ENCODE data around the gene MDP1. TPM values are rescaled to one million over a fixed set of nuclear protein-coding genes. Genes with fewer than 3 reads are reported as not detected.

The MDP1 gene
- total RNA-seq, 1 experiment from 2014 or later: 18.8 TPM

DNA sequence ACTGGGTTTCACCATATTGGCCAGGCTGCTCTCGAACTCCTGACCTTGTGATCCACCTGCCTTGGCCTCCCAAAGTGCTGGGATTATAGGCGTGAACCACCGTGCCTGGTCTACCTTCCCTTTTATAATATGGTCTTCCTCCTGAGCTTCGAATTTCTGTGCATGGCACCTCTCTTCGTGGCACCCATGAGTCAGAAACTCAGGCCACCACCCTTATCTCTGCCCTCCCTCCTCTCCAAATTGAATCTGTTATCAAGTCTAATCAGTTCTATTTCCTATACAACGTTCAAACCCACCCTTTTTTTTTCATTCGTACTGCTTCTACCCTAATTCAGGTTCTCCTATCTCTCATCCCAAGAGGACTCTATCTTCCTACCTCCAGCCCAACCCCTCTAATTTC lies 31.6 kb upstream of the MDP1 start:
- H3K36me3 Mint-ChIP-seq (ENCODE audit: insufficient read depth in 1 of 3, low read depth in 3 of 3): no peaks in the 10 kb centered on the region; a peak in 1 of 7 replicates
- H3K4me2 ChIP-seq (ENCODE audit: insufficient read depth, insufficient read length, low read length): no peak overlapping the region

More for the DNA sequence above, 31.6 kb upstream of the MDP1 start:
- Histone ChIP-seq H3K9ac (ENCODE audit: extremely low read depth, insufficient read length, low read length) (no peak overlapping the region), H2BK120ac (ENCODE audit: low read depth, low read length, poor library complexity, severe bottlenecking) (no peak overlapping the region), H3K56ac (ENCODE audit: insufficient read length, low read depth, low read length) (no peak overlapping the region), H3K79me1 (ENCODE audit: insufficient read depth, low read depth, low read length, poor library complexity, severe bottlenecking) (no peaks in the 10 kb centered on the region), H3T11ph (ENCODE audit: low read length) (no peak overlapping the region), H2AFZ (ENCODE audit: low read length) (no peak overlapping the region), H2BK5ac (ENCODE audit: insufficient read length, low read length) (no peak overlapping the region), H3K18ac (ENCODE audit: insufficient read length, low read depth, low read length) (no peak overlapping the region), H3K4ac (ENCODE audit: low read depth, low read length) (no peak overlapping the region), H2AK5ac (ENCODE audit: insufficient read length, low read length) (no peak overlapping the region), H4K8ac (replicated peaks; ENCODE audit: insufficient read length, low read depth, low read length) (no peak overlapping the region), H4K91ac (ENCODE audit: insufficient read length, low read depth, low read length) (no peak overlapping the region), H3K27me3 (ENCODE audit: insufficient read depth, low read length) (no peaks in the 10 kb centered on the region), H3K14ac (ENCODE audit: insufficient read depth, low read length) (no peak overlapping the region), H3K23me2 (ENCODE audit: insufficient read length, low read depth, low read length, poor library complexity, severe bottlenecking) (no peaks in the 10 kb centered on the region), H3K27ac (ENCODE audit: insufficient read length, low read depth, low read length) (no peak overlapping the region), H4K5ac (ENCODE audit: insufficient read length, low read depth, low read length) (no peak overlapping the region), H2BK20ac (ENCODE audit: low read depth, low read length, poor library complexity, severe bottlenecking) (no peak overlapping the region), H3K4me1 (ENCODE audit: insufficient read depth, low read length) (no peaks in the 10 kb centered on the region), H3K79me2 (ENCODE audit: insufficient read depth, low read length) (no peaks in the 10 kb centered on the region), H3K23ac (ENCODE audit: insufficient read length, low read depth, low read length) (no peak overlapping the region), H2BK15ac (ENCODE audit: low read depth, low read length) (no peak overlapping the region), H2BK12ac (ENCODE audit: insufficient read length, low read depth, low read length) (no peak overlapping the region), H4K20me1 (ENCODE audit: control insufficient read depth, insufficient read depth, insufficient read length) (no peaks in the 10 kb centered on the region), H3K9me3 (ENCODE audit: control insufficient read depth, low read depth, low read length) (no peaks in the 10 kb centered on the region)
- TF ChIP-seq, protein P1, sequence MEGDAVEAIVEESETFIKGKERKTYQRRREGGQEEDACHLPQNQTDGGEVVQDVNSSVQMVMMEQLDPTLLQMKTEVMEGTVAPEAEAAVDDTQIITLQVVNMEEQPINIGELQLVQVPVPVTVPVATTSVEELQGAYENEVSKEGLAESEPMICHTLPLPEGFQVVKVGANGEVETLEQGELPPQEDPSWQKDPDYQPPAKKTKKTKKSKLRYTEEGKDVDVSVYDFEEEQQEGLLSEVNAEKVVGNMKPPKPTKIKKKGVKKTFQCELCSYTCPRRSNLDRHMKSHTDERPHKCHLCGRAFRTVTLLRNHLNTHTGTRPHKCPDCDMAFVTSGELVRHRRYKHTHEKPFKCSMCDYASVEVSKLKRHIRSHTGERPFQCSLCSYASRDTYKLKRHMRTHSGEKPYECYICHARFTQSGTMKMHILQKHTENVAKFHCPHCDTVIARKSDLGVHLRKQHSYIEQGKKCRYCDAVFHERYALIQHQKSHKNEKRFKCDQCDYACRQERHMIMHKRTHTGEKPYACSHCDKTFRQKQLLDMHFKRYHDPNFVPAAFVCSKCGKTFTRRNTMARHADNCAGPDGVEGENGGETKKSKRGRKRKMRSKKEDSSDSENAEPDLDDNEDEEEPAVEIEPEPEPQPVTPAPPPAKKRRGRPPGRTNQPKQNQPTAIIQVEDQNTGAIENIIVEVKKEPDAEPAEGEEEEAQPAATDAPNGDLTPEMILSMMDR (conservative IDR thresholded peaks at IDR 0.05): no peak
- H3K4me1 Mint-ChIP-seq: peaks cover 9% of the 10 kb centered on the region in 2 experiments
- peaks cover 8% of the 10 kb centered on the region; the same call in 1 of the 2 replicates for H3K27me3 Mint-ChIP-seq (ENCODE audit: low read depth)
- WGBS (ENCODE audit: extremely low coverage, insufficient read length, low lambda C conversion rate): 100% methylated on average over 2 of the region's 7 CpGs
- H3K4me3 Mint-ChIP-seq: no peak overlapping the region
- H3K9me3 Mint-ChIP-seq: no peaks in the 10 kb centered on the region
- no peak overlapping the region for H3K27ac Mint-ChIP-seq
- no peak for DNase-seq
